GM19468 (cell line): ENCODE data around the gene SEMA4A.
A peak's percentile ranks its signal among the peaks of the same experiment; 100 is the strongest.
"Not testable (repeated sequence)": the region's sequence is repeated elsewhere in the genome, so short reads cannot be mapped to it uniquely, and the experiment has no call there.

ENCODE experiments used
- ATAC-seq: cut with Tn5 transposase; IDR thresholded peaks from one replicate; pipeline ENCODE4 v1.9.1; 2021; ENCODE audit warnings: mild to moderate bottlenecking, moderate library complexity, moderate number of reproducible peaks; ENCODE audit not compliant: unreplicated experiment; ENCODE audit errors: extremely low read depth

SEMA4A gene

GRCh38 chr1:156118177-156118868 lies 35.1 kb upstream of the SEMA4A start:
- ATAC-seq: no peak

GRCh38 chr1:156119503-156120209 lies 33.7 kb upstream of the SEMA4A start:
- ATAC-seq: no peak

GRCh38 chr1:156120318-156120717 lies 33.1 kb upstream of the SEMA4A start:
- ATAC-seq: no peak

GRCh38 chr1:156121005-156121404 lies 32.4 kb upstream of the SEMA4A start:
- ATAC-seq: not testable (repeated sequence)

GRCh38 chr1:156121457-156121856 lies 31.9 kb upstream of the SEMA4A start:
- ATAC-seq: no peak

GRCh38 chr1:156122086-156122485 lies 31.3 kb upstream of the SEMA4A start:
- no peak for ATAC-seq

- ATAC-seq: no peak
Observed at GRCh38 chr1:156122519-156123355, 30.6 kb upstream of the SEMA4A start.

GRCh38 chr1:156123356-156124196 lies 29.8 kb upstream of the SEMA4A start:
- no peak for ATAC-seq

- ATAC-seq: no peak
Observed at GRCh38 chr1:156124557-156125483, 28.6 kb upstream of the SEMA4A start.

- ATAC-seq: not testable (repeated sequence)
Observed at GRCh38 chr1:156125544-156125943, 27.8 kb upstream of the SEMA4A start.

GRCh38 chr1:156126043-156126629 lies 27.2 kb upstream of the SEMA4A start:
- ATAC-seq: peak; percentile 19

- no peak for ATAC-seq
Observed at GRCh38 chr1:156126630-156127534, 26.5 kb upstream of the SEMA4A start.

GRCh38 chr1:156128308-156128653 lies 25.1 kb upstream of the SEMA4A start:
- no peak for ATAC-seq

GRCh38 chr1:156128654-156129597 lies 24.5 kb upstream of the SEMA4A start:
- ATAC-seq: no peak

GRCh38 chr1:156129687-156130577 lies 23.5 kb upstream of the SEMA4A start:
- ATAC-seq: no peak

- ATAC-seq: no peak
Observed at GRCh38 chr1:156130578-156130942, 22.8 kb upstream of the SEMA4A start.
